Fibroblast of skin of scalp (primary cell): Measurements from ENCODE around the gene KLF2.
A peak's percentile ranks its signal among the peaks of the same experiment; 100 is the strongest.

Experiments
- DNase-seq: peaks from one replicate; pipeline ENCODE4 v3.0.0-alpha.2; 2013

Gene KLF2

GRCh38 chr19:16308081-16308480, 16.5 kb upstream of the KLF2 start:
- DNase-seq: no peak

- no peak for DNase-seq
Observed at GRCh38 chr19:16309643-16310042, 15.0 kb upstream of the KLF2 start.

GRCh38 chr19:16315825-16316505, 8.7 kb upstream of the KLF2 start:
- peak; percentile 99 for DNase-seq

- DNase-seq: no peak
Observed at GRCh38 chr19:16316506-16316882, 8.1 kb upstream of the KLF2 start.

GRCh38 chr19:16319481-16319880, 5.1 kb upstream of the KLF2 start:
- DNase-seq: peak; percentile 93

GRCh38 chr19:16320987-16321386, 3.6 kb upstream of the KLF2 start:
- DNase-seq: no peak

- no peak for DNase-seq
Observed at GRCh38 chr19:16325161-16325527, 518 bp downstream of the KLF2 start.

- no peak for DNase-seq
Observed at GRCh38 chr19:16325641-16326400, 1.2 kb downstream of the KLF2 start.

GRCh38 chr19:16326401-16327168, 2.0 kb downstream of the KLF2 start:
- no peak for DNase-seq

GRCh38 chr19:16327169-16327475, 2.5 kb downstream of the KLF2 start:
- DNase-seq: no peak

- DNase-seq: no peak
Observed at GRCh38 chr19:16327501-16327900, 2.9 kb downstream of the KLF2 start.

- no peak for DNase-seq
Observed at GRCh38 chr19:16327911-16328823, 3.5 kb downstream of the KLF2 start.

- no peak for DNase-seq
Observed at GRCh38 chr19:16328824-16329482, 4.3 kb downstream of the KLF2 start.

- peak; percentile 76 for DNase-seq
Observed at GRCh38 chr19:16330368-16330801, 5.8 kb downstream of the KLF2 start.

- no peak for DNase-seq
Observed at GRCh38 chr19:16330806-16331690, 6.4 kb downstream of the KLF2 start.

GRCh38 chr19:16333001-16333586, 8.5 kb downstream of the KLF2 start:
- DNase-seq: no peak

- DNase-seq: no peak
Observed at GRCh38 chr19:16334411-16334810, 9.8 kb downstream of the KLF2 start.

GRCh38 chr19:16335226-16335625, 10.6 kb downstream of the KLF2 start:
- DNase-seq: no peak

GRCh38 chr19:16336571-16336970, 11.9 kb downstream of the KLF2 start:
- DNase-seq: peak; percentile 82

GRCh38 chr19:16337809-16338469, 13.3 kb downstream of the KLF2 start:
- no peak for DNase-seq
